Measurements from ENCODE around the gene MAST4. TPM values are rescaled to one million over a fixed set of nuclear protein-coding genes. Genes with fewer than 3 reads are reported as not detected.

The MAST4 gene
- polyA plus RNA-seq, 2 of the 4 experiments (the other 2 are of a cell fraction): 1.2 to 5.8 TPM

GRCh38 chr5:67003935-67004729 lies 407.9 kb downstream of the MAST4 start (continued):
- no peak for TF ChIP-seq HOXB13 (CRISPR knock-in tag; IDR thresholded peaks at IDR 0.05; ENCODE audit: low read depth)
- no peak for TF ChIP-seq RFX5 (IDR thresholded peaks at IDR 0.05)
- TF ChIP-seq SREBF2 (IDR thresholded peaks at IDR 0.05): no peak
- peak in 1 of 2 experiments; percentile 63; a peak in 1 of 5 replicates for TF ChIP-seq JUN (IDR thresholded peaks at IDR 0.05)
- no peak for TF ChIP-seq KDM1A (IDR thresholded peaks at IDR 0.05; ENCODE audit: low read depth)
- no peak for TF ChIP-seq NFE2L2 (conservative IDR thresholded peaks at IDR 0.05; ENCODE audit: low read length)
- peak; percentile 39; the same call in 1 of the 2 replicates for TF ChIP-seq GATA3 (IDR thresholded peaks at IDR 0.05; ENCODE audit: borderline replicate concordance)
- TF ChIP-seq E2F6 (IDR thresholded peaks at IDR 0.05; ENCODE audit: borderline replicate concordance, low read depth): no peak; the same call in 1 of the 2 replicates
- no peak for TF ChIP-seq REST (IDR thresholded peaks at IDR 0.05)
- TF ChIP-seq ZC3H11A (IDR thresholded peaks at IDR 0.05): peak; percentile 19; the same call in 1 of the 2 replicates
- TF ChIP-seq CBX2 (IDR thresholded peaks at IDR 0.05; ENCODE audit: borderline replicate concordance, low read depth): no peak
- TF ChIP-seq RAD21 (conservative IDR thresholded peaks at IDR 0.05 in 1 of 2, IDR thresholded peaks at IDR 0.05 in 1 of 2): peak in 1 of 2 experiments; percentile 31; a peak in 2 of 5 replicates
- no peak for TF ChIP-seq ESRRA (IDR thresholded peaks at IDR 0.05; ENCODE audit: borderline replicate concordance, low read length)
- TF ChIP-seq HEYL (CRISPR knock-in tag; IDR thresholded peaks at IDR 0.05): no peak
- no peak for TF ChIP-seq EP300 (IDR thresholded peaks at IDR 0.05)
- no peak for TF ChIP-seq ATOH8 (CRISPR knock-in tag; IDR thresholded peaks at IDR 0.05; ENCODE audit: low read depth)
- TF ChIP-seq CHD2 (IDR thresholded peaks at IDR 0.05; ENCODE audit: low read length, partially characterized antibody): no peak
- no peak for TF ChIP-seq HOXA7 (CRISPR knock-in tag; IDR thresholded peaks at IDR 0.05)
- TF ChIP-seq NR3C1 (IDR thresholded peaks at IDR 0.05): no peak
- TF ChIP-seq FOSL2 (IDR thresholded peaks at IDR 0.05): no peak
- peak; percentile 41 for TF ChIP-seq FOSL2 (CRISPR knock-in tag; IDR thresholded peaks at IDR 0.05)
- no peak for TF ChIP-seq CBX8 (IDR thresholded peaks at IDR 0.05)
- TF ChIP-seq MAX (IDR thresholded peaks at IDR 0.05): peak; percentile 42; the same call in 1 of the 2 replicates
- no peak for TF ChIP-seq EHMT2 (IDR thresholded peaks at IDR 0.05; ENCODE audit: low read depth)

Data from A549 (cell line).